ENCODE results near the gene NCKAP5L. TPM values are rescaled to one million over a fixed set of nuclear protein-coding genes. Genes with fewer than 3 reads are reported as not detected.
"Not testable (repeated sequence)": the region's sequence is repeated elsewhere in the genome, so short reads cannot be mapped to it uniquely, and the experiment has no call there.

Gene NCKAP5L
- total RNA-seq = 11.3 TPM

- DNase-seq (ENCODE audit: low spot score) = peak; percentile 96
- ATAC-seq = peak; percentile 95
These were observed at the start of gene NCKAP5L for GRCh38 chr12:49828133-49829091. Gene NCKAP5L, minus strand, starts transcription at chr12:49828413. Its CDS starts 24,369 bp downstream, at chr12:49804044.

- no peak for ATAC-seq
These were observed 48.9 kb upstream of the NCKAP5L start for GRCh38 chr12:49877066-49877465.

GRCh38 chr12:49876070-49876469 is 47.9 kb upstream of the NCKAP5L start:
- ATAC-seq (no peak), DNase-seq (ENCODE audit: low spot score) (no peak)

More at GRCh38 chr12:49877066-49877465, 48.9 kb upstream of the NCKAP5L start:
- no peak for DNase-seq (ENCODE audit: low spot score)

- no peak for DNase-seq (ENCODE audit: low spot score)
- no peak for ATAC-seq
These were observed 47.0 kb upstream of the NCKAP5L start for GRCh38 chr12:49875115-49875720.

- ATAC-seq (peak; percentile 51), DNase-seq (ENCODE audit: low spot score) (no peak)
These were observed 46.1 kb upstream of the NCKAP5L start for GRCh38 chr12:49874142-49874897.

- peak; percentile 83 for ATAC-seq
- peak; percentile 52 for DNase-seq (ENCODE audit: low spot score)
These were observed 45.2 kb upstream of the NCKAP5L start for GRCh38 chr12:49873361-49873934.

GRCh38 chr12:49872781-49873181 is 44.6 kb upstream of the NCKAP5L start:
- ATAC-seq (no peak), DNase-seq (ENCODE audit: low spot score) (no peak)

- DNase-seq (ENCODE audit: low spot score) = no peak
- ATAC-seq = no peak
These were observed 44.2 kb upstream of the NCKAP5L start for GRCh38 chr12:49872381-49872780.

- DNase-seq (ENCODE audit: low spot score) = peak; percentile 11
- not testable (repeated sequence) for ATAC-seq
These were observed 43.6 kb upstream of the NCKAP5L start for GRCh38 chr12:49871811-49872251.

- DNase-seq (ENCODE audit: low spot score) = peak; percentile 10
- no peak for ATAC-seq
These were observed 43.0 kb upstream of the NCKAP5L start for GRCh38 chr12:49871263-49871561.

- DNase-seq (ENCODE audit: low spot score) = no peak
- ATAC-seq = no peak
These were observed 42.5 kb upstream of the NCKAP5L start for GRCh38 chr12:49870501-49871262.

- no peak for ATAC-seq
- peak; percentile 35 for DNase-seq (ENCODE audit: low spot score)
These were observed 41.7 kb upstream of the NCKAP5L start for GRCh38 chr12:49869816-49870500.

- DNase-seq (ENCODE audit: low spot score) = no peak
- peak; percentile 15 for ATAC-seq
These were observed 41.0 kb upstream of the NCKAP5L start for GRCh38 chr12:49868952-49869815.

GRCh38 chr12:49868449-49868848 is 40.2 kb upstream of the NCKAP5L start:
- no peak for DNase-seq (ENCODE audit: low spot score)
- ATAC-seq = no peak

GRCh38 chr12:49867570-49868341 is 39.5 kb upstream of the NCKAP5L start:
- DNase-seq (ENCODE audit: low spot score) (no peak), ATAC-seq (no peak)

GRCh38 chr12:49866859-49867569 is 38.8 kb upstream of the NCKAP5L start:
- DNase-seq (ENCODE audit: low spot score) = peak; percentile 75
- ATAC-seq = peak; percentile 92

GRCh38 chr12:49865782-49866135 is 37.5 kb upstream of the NCKAP5L start:
- no peak for DNase-seq (ENCODE audit: low spot score)
- ATAC-seq = no peak
